ENCODE measurements around the gene NCOA1. TPM values are rescaled to one million over a fixed set of nuclear protein-coding genes. Genes with fewer than 3 reads are reported as not detected.
"Not testable (repeated sequence)": the region's sequence is repeated elsewhere in the genome, so short reads cannot be mapped to it uniquely, and the experiment has no call there.

Gene NCOA1
- total RNA-seq, 1 donor from 2014 or later = 75.1 TPM

DNA sequence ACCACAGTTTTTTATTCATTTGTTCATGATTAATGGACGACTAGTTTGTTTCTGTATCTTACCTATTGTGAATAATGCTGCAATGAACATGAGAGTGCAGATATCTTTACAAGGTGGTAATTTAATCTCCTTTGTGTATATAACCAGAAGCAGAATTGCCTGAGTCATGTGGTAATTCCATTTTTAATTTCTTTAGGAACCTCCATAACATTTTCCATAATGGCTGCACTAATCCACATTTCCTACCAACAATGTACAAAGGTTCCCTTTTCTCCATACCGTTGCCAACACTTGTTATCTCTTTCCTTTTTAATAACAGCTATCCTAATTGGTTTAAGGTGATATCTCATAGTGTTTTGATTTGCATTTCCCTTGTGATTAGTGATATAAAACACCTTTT is 36.5 kb downstream of the NCOA1 start:
- no peaks in the 10 kb centered on the region for H3K27me3 Mint-ChIP-seq (ENCODE audit: unreplicated experiment)
- no peak overlapping the region for H3K27ac Mint-ChIP-seq (ENCODE audit: unreplicated experiment)
- H3K9me3 Mint-ChIP-seq (ENCODE audit: unreplicated experiment) = peaks cover 3% of the 10 kb centered on the region
- peaks cover 7% of the 10 kb centered on the region for H3K4me1 Mint-ChIP-seq (ENCODE audit: low read depth, unreplicated experiment)
- no peaks in the 10 kb centered on the region for H3K36me3 Mint-ChIP-seq (ENCODE audit: unreplicated experiment)
- H3K4me3 Mint-ChIP-seq (ENCODE audit: unreplicated experiment) = no peak overlapping the region
- TF ChIP-seq, protein P1, sequence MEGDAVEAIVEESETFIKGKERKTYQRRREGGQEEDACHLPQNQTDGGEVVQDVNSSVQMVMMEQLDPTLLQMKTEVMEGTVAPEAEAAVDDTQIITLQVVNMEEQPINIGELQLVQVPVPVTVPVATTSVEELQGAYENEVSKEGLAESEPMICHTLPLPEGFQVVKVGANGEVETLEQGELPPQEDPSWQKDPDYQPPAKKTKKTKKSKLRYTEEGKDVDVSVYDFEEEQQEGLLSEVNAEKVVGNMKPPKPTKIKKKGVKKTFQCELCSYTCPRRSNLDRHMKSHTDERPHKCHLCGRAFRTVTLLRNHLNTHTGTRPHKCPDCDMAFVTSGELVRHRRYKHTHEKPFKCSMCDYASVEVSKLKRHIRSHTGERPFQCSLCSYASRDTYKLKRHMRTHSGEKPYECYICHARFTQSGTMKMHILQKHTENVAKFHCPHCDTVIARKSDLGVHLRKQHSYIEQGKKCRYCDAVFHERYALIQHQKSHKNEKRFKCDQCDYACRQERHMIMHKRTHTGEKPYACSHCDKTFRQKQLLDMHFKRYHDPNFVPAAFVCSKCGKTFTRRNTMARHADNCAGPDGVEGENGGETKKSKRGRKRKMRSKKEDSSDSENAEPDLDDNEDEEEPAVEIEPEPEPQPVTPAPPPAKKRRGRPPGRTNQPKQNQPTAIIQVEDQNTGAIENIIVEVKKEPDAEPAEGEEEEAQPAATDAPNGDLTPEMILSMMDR (IDR thresholded peaks at IDR 0.05; ENCODE audit: partially characterized antibody, unreplicated experiment) = no peak
- no peak for DNase-seq

DNA sequence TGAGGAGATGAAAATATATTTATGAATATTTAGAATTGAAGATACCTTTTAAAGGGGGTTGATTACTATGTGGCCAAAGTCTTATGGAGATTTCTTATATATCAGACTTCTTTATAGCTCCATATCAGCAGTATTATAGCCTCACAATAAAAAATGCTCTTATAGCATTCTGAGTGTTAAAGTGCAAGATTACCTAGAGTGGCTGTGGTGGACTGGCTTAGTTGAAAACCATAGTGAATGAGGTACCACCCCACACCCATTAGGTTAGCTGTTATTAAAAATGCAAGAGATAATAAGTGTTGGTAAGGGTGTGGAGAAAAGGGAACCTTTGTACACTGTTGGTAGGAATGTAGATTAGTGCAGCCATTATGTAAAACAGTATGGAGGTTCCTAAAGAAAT is 39.7 kb downstream of the NCOA1 start:
- TF ChIP-seq, protein P1 (IDR thresholded peaks at IDR 0.05; ENCODE audit: partially characterized antibody, unreplicated experiment) = no peak
- peaks cover 6% of the 10 kb centered on the region for H3K9me3 Mint-ChIP-seq (ENCODE audit: unreplicated experiment)

GRCh38 chr2:24531610-24532009 is 40.6 kb downstream of the NCOA1 start:
- not testable (repeated sequence) for H3K36me3 Mint-ChIP-seq (ENCODE audit: unreplicated experiment); H3K27ac Mint-ChIP-seq (ENCODE audit: unreplicated experiment); H3K27me3 Mint-ChIP-seq (ENCODE audit: unreplicated experiment); H3K4me3 Mint-ChIP-seq (ENCODE audit: unreplicated experiment); H3K9me3 Mint-ChIP-seq (ENCODE audit: unreplicated experiment); H3K4me1 Mint-ChIP-seq (ENCODE audit: low read depth, unreplicated experiment); DNase-seq

More for the DNA sequence above, 39.7 kb downstream of the NCOA1 start:
- Mint-ChIP-seq H3K4me3 (ENCODE audit: unreplicated experiment) (no peak overlapping the region), H3K4me1 (ENCODE audit: low read depth, unreplicated experiment) (peaks cover 6% of the 10 kb centered on the region), H3K27ac (ENCODE audit: unreplicated experiment) (no peak overlapping the region), H3K36me3 (ENCODE audit: unreplicated experiment) (peaks cover 2% of the 10 kb centered on the region), H3K27me3 (ENCODE audit: unreplicated experiment) (peaks cover 2% of the 10 kb centered on the region)
- no peak for DNase-seq

DNA sequence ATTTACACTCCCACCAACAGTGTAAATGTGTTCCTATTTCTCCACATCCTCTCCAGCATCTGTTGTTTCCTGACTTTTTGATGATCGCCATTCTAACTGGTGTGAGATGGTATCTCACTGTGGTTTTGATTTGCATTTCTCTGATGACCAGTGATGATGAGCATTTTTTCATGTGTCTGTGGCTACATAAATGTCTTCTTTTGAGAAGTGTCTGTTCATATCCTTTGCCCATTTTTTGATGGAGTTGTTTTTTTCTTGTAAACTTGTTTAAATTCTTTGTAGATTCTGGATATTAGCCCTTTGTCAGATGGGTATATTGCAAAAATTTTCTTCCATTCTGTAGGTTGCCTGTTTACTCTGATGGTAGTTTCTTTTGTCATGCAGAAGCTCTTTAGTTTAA is 41.0 kb downstream of the NCOA1 start:
- not testable (repeated sequence) for H3K27ac Mint-ChIP-seq (ENCODE audit: unreplicated experiment); H3K4me1 Mint-ChIP-seq (ENCODE audit: low read depth, unreplicated experiment); H3K4me3 Mint-ChIP-seq (ENCODE audit: unreplicated experiment); H3K9me3 Mint-ChIP-seq (ENCODE audit: unreplicated experiment); DNase-seq; H3K36me3 Mint-ChIP-seq (ENCODE audit: unreplicated experiment); H3K27me3 Mint-ChIP-seq (ENCODE audit: unreplicated experiment)

GRCh38 chr2:24533574-24533973 is 42.5 kb downstream of the NCOA1 start:
- not testable (repeated sequence) for H3K4me3 Mint-ChIP-seq (ENCODE audit: unreplicated experiment); DNase-seq; H3K36me3 Mint-ChIP-seq (ENCODE audit: unreplicated experiment); H3K27me3 Mint-ChIP-seq (ENCODE audit: unreplicated experiment); H3K4me1 Mint-ChIP-seq (ENCODE audit: low read depth, unreplicated experiment); H3K27ac Mint-ChIP-seq (ENCODE audit: unreplicated experiment); H3K9me3 Mint-ChIP-seq (ENCODE audit: unreplicated experiment)

DNA sequence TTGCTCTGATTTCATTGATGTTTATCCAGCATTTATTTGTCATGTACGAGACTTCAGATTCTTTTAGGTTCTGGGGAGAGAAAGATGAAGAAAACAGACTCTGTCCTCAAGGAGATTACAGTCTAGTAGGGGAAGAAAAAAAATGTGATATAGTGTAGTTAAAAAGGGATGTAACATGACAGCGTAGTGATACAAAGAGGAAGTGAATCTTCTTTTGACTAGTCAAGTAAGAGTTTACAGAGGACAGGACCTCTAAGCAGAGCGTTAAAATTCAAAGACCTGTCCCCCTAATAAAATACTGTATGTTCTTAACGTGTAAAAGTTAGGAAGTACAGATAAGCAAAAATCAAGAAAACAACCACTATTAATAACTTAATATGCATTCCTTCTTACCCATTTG is 47.7 kb downstream of the NCOA1 start:
- DNase-seq = no peak
- no peak overlapping the region for H3K27ac Mint-ChIP-seq (ENCODE audit: unreplicated experiment)
- H3K27me3 Mint-ChIP-seq (ENCODE audit: unreplicated experiment) = peaks cover 2% of the 10 kb centered on the region
- TF ChIP-seq, protein P1 (IDR thresholded peaks at IDR 0.05; ENCODE audit: partially characterized antibody, unreplicated experiment) = no peak
- H3K4me1 Mint-ChIP-seq (ENCODE audit: low read depth, unreplicated experiment) = no peaks in the 10 kb centered on the region
- no peak overlapping the region for H3K4me3 Mint-ChIP-seq (ENCODE audit: unreplicated experiment)
- peaks cover 11% of the 10 kb centered on the region for H3K9me3 Mint-ChIP-seq (ENCODE audit: unreplicated experiment)
- peaks cover 17% of the 10 kb centered on the region for H3K36me3 Mint-ChIP-seq (ENCODE audit: unreplicated experiment)

GRCh38 chr2:24539258-24539657 is 48.2 kb downstream of the NCOA1 start:
- Mint-ChIP-seq H3K36me3 (ENCODE audit: unreplicated experiment) (peaks cover 23% of the 10 kb centered on the region), H3K4me3 (ENCODE audit: unreplicated experiment) (no peak overlapping the region), H3K9me3 (ENCODE audit: unreplicated experiment) (peaks cover 14% of the 10 kb centered on the region), H3K27me3 (ENCODE audit: unreplicated experiment) (peaks cover under 1% of the 10 kb centered on the region), H3K4me1 (ENCODE audit: low read depth, unreplicated experiment) (no peaks in the 10 kb centered on the region), H3K27ac (ENCODE audit: unreplicated experiment) (no peak overlapping the region)
- DNase-seq = no peak
- TF ChIP-seq, protein P1 (IDR thresholded peaks at IDR 0.05; ENCODE audit: partially characterized antibody, unreplicated experiment) = no peak
